GM18951 (cell line): ENCODE results near the gene RARB.

Source experiments
- POLR2A ChIP-seq: IDR thresholded peaks from 4 replicates; pipeline ENCODE4 v1.6.1; 2011; ENCODE audit warnings: mild to moderate bottlenecking; ENCODE audit not compliant: insufficient read length, insufficient read depth; ENCODE audit errors: extremely low read depth
- in situ Hi-C: fragments of 300-500 bp; cut with MboI; formaldehyde crosslinking; loops from one replicate; pipeline ENCODE4 v1.12.0; 2022; ENCODE audit warnings: low sequenced_read_pairs, mixed read lengths, inconsistent platforms; ENCODE audit not compliant: unreplicated experiment

Gene RARB

DNA sequence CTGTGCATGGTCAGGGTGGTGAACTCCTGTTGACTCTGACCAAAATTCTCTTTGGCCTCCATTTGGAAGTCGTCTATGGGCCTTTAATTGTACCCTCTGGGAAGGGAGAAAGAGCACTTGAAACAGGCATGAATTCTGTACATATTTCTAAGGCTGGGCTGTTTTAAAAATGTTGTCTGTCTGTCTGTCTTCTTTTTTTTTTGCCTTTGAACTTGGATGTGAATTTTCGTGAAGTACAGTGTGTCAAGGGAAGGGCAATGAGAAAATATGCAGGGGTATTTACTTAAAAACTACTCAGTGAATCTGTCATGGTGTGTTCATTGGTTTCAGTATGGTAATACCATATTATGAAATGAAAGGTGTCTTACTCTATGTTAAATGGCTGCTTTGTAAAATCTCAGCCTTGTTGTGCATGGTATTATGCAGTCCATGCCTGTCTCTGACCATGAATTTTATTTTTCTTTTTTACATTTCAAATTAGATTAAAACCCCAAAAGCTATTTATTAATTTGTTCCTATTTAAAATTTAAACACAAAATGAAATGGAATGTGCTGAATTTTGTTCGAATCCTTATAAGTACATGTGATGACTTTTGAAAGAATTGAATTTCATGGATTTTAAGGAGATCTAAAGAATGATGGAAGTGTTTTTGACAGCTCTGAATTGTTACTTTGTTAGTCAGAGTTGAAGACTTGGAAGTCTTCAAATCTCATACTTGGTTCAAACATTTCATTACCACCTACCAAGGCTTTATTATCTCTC, 51.1 kb downstream of the RARB start:
- TF ChIP-seq POLR2A, result no peak
- in situ Hi-C loops, result no loop called here

GRCh38 chr3:25479727-25480010, 51.6 kb downstream of the RARB start:
- in situ Hi-C loops, result no loop called here
- no peak for TF ChIP-seq POLR2A

- TF ChIP-seq POLR2A, result no peak
- in situ Hi-C loops, result no loop called here
Measured at GRCh38 chr3:25480811-25481210, 52.7 kb downstream of the RARB start.

GRCh38 chr3:25481386-25481785, 53.3 kb downstream of the RARB start:
- in situ Hi-C loops, result no loop called here
- TF ChIP-seq POLR2A, result no peak

GRCh38 chr3:25483456-25483855, 55.4 kb downstream of the RARB start:
- TF ChIP-seq POLR2A, result no peak
- in situ Hi-C loops, result no loop called here

DNA sequence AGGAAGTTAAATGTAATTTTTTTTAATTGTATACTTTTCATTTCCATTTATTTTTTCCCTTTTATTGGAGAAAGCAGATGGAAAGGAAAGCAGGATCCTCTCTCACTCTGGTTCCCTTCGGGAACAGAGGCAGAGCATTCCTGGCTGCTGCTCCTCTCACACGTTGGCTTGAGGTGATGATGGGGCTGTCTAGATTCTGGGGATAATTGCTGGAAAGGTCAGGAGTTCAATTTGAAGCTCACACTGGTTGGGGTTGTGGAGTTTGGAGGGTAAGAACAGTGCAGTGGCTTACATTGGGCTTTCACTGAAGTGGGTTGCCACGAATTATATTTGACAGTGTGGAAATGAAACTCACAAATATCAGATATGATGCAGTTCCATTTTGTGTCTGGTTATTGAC, 57.6 kb downstream of the RARB start:
- TF ChIP-seq POLR2A, result no peak
- in situ Hi-C loops, result no loop called here

DNA sequence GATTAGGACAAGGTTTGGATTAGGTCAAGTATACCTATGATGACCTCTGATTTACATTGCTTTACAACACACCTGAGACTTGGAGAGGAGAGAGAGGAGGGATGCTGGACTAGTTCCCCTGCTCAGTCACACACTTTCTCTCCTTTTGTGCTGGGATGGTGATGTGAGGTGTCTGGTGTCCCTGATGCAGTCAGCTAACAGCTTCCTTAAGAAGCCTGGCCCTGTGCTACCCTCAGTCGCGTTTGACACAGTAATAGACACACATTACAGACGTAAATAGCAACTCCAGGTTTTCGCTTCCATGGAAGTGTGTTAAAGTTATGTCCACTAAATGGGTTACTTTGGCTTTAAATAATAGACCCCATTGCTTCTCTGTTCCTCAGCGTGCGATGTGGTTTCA, 58.9 kb downstream of the RARB start:
- in situ Hi-C loops, result no loop called here
- no peak for TF ChIP-seq POLR2A

GRCh38 chr3:25489858-25490593, 62.0 kb downstream of the RARB start:
- no peak for TF ChIP-seq POLR2A
- in situ Hi-C loops, result no loop called here

DNA sequence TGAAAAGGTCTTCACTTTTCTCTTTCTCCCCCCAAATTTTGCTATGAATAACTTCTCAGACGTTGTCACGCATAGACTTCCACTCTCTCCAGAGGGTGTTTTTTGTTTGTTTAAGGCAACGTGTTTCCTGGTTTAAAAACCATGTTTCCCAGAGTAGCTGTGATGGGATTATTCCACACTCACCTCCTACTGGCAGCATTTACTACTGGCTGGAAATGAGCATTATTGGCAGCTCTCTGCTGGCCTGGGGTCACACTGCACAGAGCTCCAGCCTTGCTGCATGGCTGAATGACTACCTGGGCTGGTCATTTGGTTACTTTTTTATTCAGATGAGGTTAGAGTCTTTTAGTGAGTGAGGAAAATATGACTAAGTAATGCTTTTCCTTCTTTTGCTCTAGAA, 65.2 kb downstream of the RARB start:
- in situ Hi-C loops, result no loop called here
- TF ChIP-seq POLR2A, result no peak

- TF ChIP-seq POLR2A, result no peak
- in situ Hi-C loops, result no loop called here
Measured at GRCh38 chr3:25493786-25494185, 65.7 kb downstream of the RARB start.

DNA sequence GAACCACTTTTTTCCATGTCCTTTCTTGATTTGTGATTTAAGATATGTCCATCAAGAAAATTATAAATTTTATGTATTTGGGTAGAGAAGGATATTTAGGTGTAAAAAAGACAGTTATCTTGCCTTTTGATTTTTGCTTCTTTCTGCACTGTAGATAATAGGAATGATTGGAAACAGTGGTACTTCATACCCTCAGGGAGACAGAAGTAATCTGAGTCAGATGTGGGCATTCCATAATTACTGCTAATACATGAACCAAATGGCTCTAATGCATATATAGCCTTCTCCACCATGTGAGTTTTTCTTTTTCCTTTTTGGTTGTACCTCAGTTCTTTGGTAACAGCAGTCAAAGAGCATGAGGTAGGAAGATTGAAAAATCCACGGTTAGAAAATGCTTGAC, 67.2 kb downstream of the RARB start:
- in situ Hi-C loops, result no loop called here
- TF ChIP-seq POLR2A, result no peak

- in situ Hi-C loops, result no loop called here
- TF ChIP-seq POLR2A, result no peak
Measured at GRCh38 chr3:25495726-25496253, 67.7 kb downstream of the RARB start.

- no peak for TF ChIP-seq POLR2A
- in situ Hi-C loops, result no loop called here
Measured at GRCh38 chr3:25497096-25497495, 69.0 kb downstream of the RARB start.

- no peak for TF ChIP-seq POLR2A
- in situ Hi-C loops, result no loop called here
Measured at GRCh38 chr3:25500706-25501210, 72.7 kb downstream of the RARB start.

DNA sequence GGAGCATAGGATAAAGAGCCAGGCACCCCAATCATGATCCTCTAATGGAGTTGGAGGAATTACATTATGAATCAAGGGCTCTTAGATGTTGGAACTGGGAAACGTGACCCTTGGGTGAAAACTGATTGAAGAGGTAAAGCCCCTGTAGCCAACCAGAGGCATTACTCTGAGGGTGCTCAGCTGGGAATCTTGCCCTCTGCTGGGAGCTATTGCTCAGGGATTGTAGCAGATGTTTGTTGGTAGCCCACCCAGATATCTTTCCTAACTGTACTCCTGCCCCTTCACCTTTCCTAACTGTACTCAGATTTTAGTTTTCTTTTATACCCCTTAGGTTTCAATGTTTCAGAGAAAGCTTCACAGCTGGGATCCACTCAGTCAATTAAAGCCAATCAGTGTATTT, 74.2 kb downstream of the RARB start:
- TF ChIP-seq POLR2A, result no peak
- in situ Hi-C loops, result no loop called here
